Mesodermal cell (in vitro differentiated cells): ENCODE measurements around the gene IST1. TPM values are rescaled to one million over a fixed set of nuclear protein-coding genes. Genes with fewer than 3 reads are reported as not detected.
A peak's percentile ranks its signal among the peaks of the same experiment; 100 is the strongest.

Experiments
- H3K27ac ChIP-seq: 2 replicates; pipeline ENCODE4 v1.7.0; 2013; ENCODE audit warnings: mild to moderate bottlenecking, low read depth, low read length, moderate library complexity; ENCODE audit not compliant: severe bottlenecking
- H3K36me3 ChIP-seq: 2 replicates; pipeline ENCODE4 v1.7.1; 2013; ENCODE audit warnings: mild to moderate bottlenecking, low read length, moderate library complexity; ENCODE audit not compliant: control insufficient read depth, insufficient read depth
- H3K4me1 ChIP-seq: one replicate; pipeline ENCODE4 v1.7.1; 2013; ENCODE audit warnings: mild to moderate bottlenecking, low read length; ENCODE audit not compliant: insufficient read depth, control insufficient read depth, poor library complexity, severe bottlenecking
- H3K4me3 ChIP-seq: 2 replicates; pipeline ENCODE4 v1.7.0; 2013; ENCODE audit warnings: low read length, control low read depth, mild to moderate bottlenecking; ENCODE audit not compliant: insufficient read depth, poor library complexity, severe bottlenecking; ENCODE audit errors: extremely low read depth
- H3K9me3 ChIP-seq: 2 replicates; pipeline ENCODE4 v1.7.1; 2013; ENCODE audit warnings: mild to moderate bottlenecking, low read length, moderate library complexity; ENCODE audit not compliant: control insufficient read depth
- WGBS, 2 experiments: methylation state at CpG; one replicate each; pipeline ENCODE4 v1.1.5; 2013; ENCODE audit warnings: missing lambda C conversion rate in 2 of 2; ENCODE audit not compliant: insufficient coverage in 2 of 2; 5-methylcytosine and 5-hydroxymethylcytosine counted together
- polyA plus RNA-seq, 2 experiments: library from polyadenylated mRNA; stranded (reverse); fragments of 50-300 nt; gene quantifications; one replicate each; pipeline ENCODE4 v1.2.3, GENCODE V29; 2013

Gene IST1
- 274 TPM for polyA plus RNA-seq (2013, experiment 1 of 2)
- 263 TPM for polyA plus RNA-seq (2013, experiment 2 of 2)

GRCh38 chr16:71894921-71895678, at the start of gene IST1:
Gene IST1, plus strand, starts transcription at chr16:71895531. Its CDS starts 20,110 bp downstream, at chr16:71915641.
- Histone ChIP-seq H3K36me3 (peaks cover 27% of the 10 kb centered on the region), H3K4me3 (peak within 1 kb of the TSS; percentile 100), H3K9me3 (no peaks in the 10 kb centered on the region), H3K27ac (peak within 1 kb of the TSS; percentile 94), H3K4me1 (peaks cover 3% of the 10 kb centered on the region)
- 0 to 1% methylated on average over 58 to 62 of the region's 67 CpGs for WGBS, 2 experiments

GRCh38 chr16:71845639-71846430, 49.5 kb upstream of the IST1 start, which contains the start of gene ATXN1L:
Gene ATXN1L, plus strand, starts transcription at chr16:71845976. Its CDS starts 3,765 bp downstream, at chr16:71849741.
- peaks cover 10% of the 10 kb centered on the region for H3K4me1 ChIP-seq
- H3K9me3 ChIP-seq: no peaks in the 10 kb centered on the region
- H3K27ac ChIP-seq: peak within 1 kb of the TSS; percentile 69
- peak within 1 kb of the TSS; percentile 99 for H3K4me3 ChIP-seq
- 0 to 1% methylated on average over 33 to 47 of the region's 62 CpGs for WGBS, 2 experiments
- peaks cover 33% of the 10 kb centered on the region for H3K36me3 ChIP-seq

GRCh38 chr16:71846431-71846830, 48.9 kb upstream of the IST1 start:
- Histone ChIP-seq H3K36me3 (peaks cover 39% of the 10 kb centered on the region), H3K9me3 (no peaks in the 10 kb centered on the region), H3K4me3 (peak overlapping the region; percentile 99), H3K4me1 (peaks cover 10% of the 10 kb centered on the region), H3K27ac (peak overlapping the region; percentile 26)
- 3 to 5% methylated on average over 16 to 17 of the region's 20 CpGs for WGBS, 2 experiments

- H3K36me3 ChIP-seq: peaks cover 46% of the 10 kb centered on the region
- WGBS, 2 experiments: 50% methylated on average over 1 of the region's 3 CpGs; no CpG with 5 or more reads in 1 of the 2 experiments
Observed at GRCh38 chr16:71847096-71847495, 48.2 kb upstream of the IST1 start.

GRCh38 chr16:71848622-71849021, 46.7 kb upstream of the IST1 start:
- Histone ChIP-seq H3K4me1 (peaks cover 10% of the 10 kb centered on the region), H3K36me3 (peaks cover 61% of the 10 kb centered on the region), H3K9me3 (no peaks in the 10 kb centered on the region), H3K27ac (no peak overlapping the region), H3K4me3 (no peak overlapping the region)
- 81 to 97% methylated on average over 6 of the region's 6 CpGs for WGBS, 2 experiments

More at GRCh38 chr16:71847096-71847495, 48.2 kb upstream of the IST1 start:
- H3K4me3 ChIP-seq: peak overlapping the region; percentile 99
- H3K9me3 ChIP-seq: no peaks in the 10 kb centered on the region
- H3K27ac ChIP-seq: no peak overlapping the region
- H3K4me1 ChIP-seq: peaks cover 10% of the 10 kb centered on the region

GRCh38 chr16:71851746-71852145, 43.6 kb upstream of the IST1 start:
- Histone ChIP-seq H3K4me3 (no peak overlapping the region), H3K4me1 (peaks cover 9% of the 10 kb centered on the region), H3K27ac (no peak overlapping the region), H3K36me3 (peaks cover 86% of the 10 kb centered on the region), H3K9me3 (no peaks in the 10 kb centered on the region)
- 92 to 96% methylated on average over 4 to 8 of the region's 8 CpGs for WGBS, 2 experiments

- Histone ChIP-seq H3K9me3 (no peaks in the 10 kb centered on the region), H3K27ac (no peak overlapping the region), H3K4me3 (no peak overlapping the region), H3K36me3 (peaks cover 86% of the 10 kb centered on the region), H3K4me1 (peaks cover 5% of the 10 kb centered on the region)
- 92 to 100% methylated on average over 2 of the region's 3 CpGs for WGBS, 2 experiments
Observed at GRCh38 chr16:71852158-71852557, 43.2 kb upstream of the IST1 start.

- Histone ChIP-seq H3K27ac (no peak overlapping the region), H3K9me3 (no peaks in the 10 kb centered on the region), H3K4me1 (peaks cover 1% of the 10 kb centered on the region), H3K36me3 (peaks cover 88% of the 10 kb centered on the region), H3K4me3 (no peak overlapping the region)
- WGBS, 2 experiments: 83% methylated on average over 3 of the region's 4 CpGs; no CpG with 5 or more reads in 1 of the 2 experiments
Observed at GRCh38 chr16:71852561-71852960, 42.8 kb upstream of the IST1 start.

- WGBS, 2 experiments: 98 to 100% methylated on average over 2 to 4 of the region's 4 CpGs
- no peaks in the 10 kb centered on the region for H3K4me1 ChIP-seq
- H3K27ac ChIP-seq: no peak overlapping the region
- H3K36me3 ChIP-seq: peaks cover 88% of the 10 kb centered on the region
- H3K4me3 ChIP-seq: no peak overlapping the region
- H3K9me3 ChIP-seq: no peaks in the 10 kb centered on the region
Observed at GRCh38 chr16:71853413-71853812, 41.9 kb upstream of the IST1 start.

GRCh38 chr16:71854369-71854948, 40.9 kb upstream of the IST1 start:
- peaks cover 89% of the 10 kb centered on the region for H3K36me3 ChIP-seq
- no peak overlapping the region for H3K4me3 ChIP-seq
- no peaks in the 10 kb centered on the region for H3K9me3 ChIP-seq
- WGBS, 2 experiments: 91 to 100% methylated on average over 2 to 3 of the region's 4 CpGs
- H3K4me1 ChIP-seq: no peaks in the 10 kb centered on the region
- no peak overlapping the region for H3K27ac ChIP-seq
